Right cardiac atrium (tissue), 5 donors: Measurements from ENCODE around the gene NAIF1. TPM values are rescaled to one million over a fixed set of nuclear protein-coding genes. Genes with fewer than 3 reads are reported as not detected.
"Not testable (repeated sequence)": the region's sequence is repeated elsewhere in the genome, so short reads cannot be mapped to it uniquely, and the experiment has no call there.

Experiments used
- ATAC-seq, 2 donors: fragments of 200-7000 bp; cut with Tn5 transposase; one replicate each; pipeline versions ENCODE4 v1.8.0 to v1.9.1; 2020; ENCODE audit warnings: moderate library complexity in 2 of 2, mild to moderate bottlenecking in 1 of 2
- DNase-seq, 3 donors: peaks; one replicate each; pipeline ENCODE4 v3.0.0-alpha.2; 2020
- H3K27ac ChIP-seq: one replicate; pipeline ENCODE4 v1.5.1; 2013; ENCODE audit warnings: mild to moderate bottlenecking, low read length, control low read depth, moderate library complexity
- H3K27me3 ChIP-seq: one replicate; pipeline ENCODE4 v1.6.1; 2013; ENCODE audit not compliant: control insufficient read depth, insufficient read depth
- H3K4me1 ChIP-seq: one replicate; pipeline ENCODE4 v1.6.1; 2013; ENCODE audit warnings: low read length; ENCODE audit not compliant: control insufficient read depth, insufficient read depth
- H3K4me3 ChIP-seq: one replicate; pipeline ENCODE4 v1.5.1; 2013; ENCODE audit warnings: low read length, control low read depth
- H3K9me3 ChIP-seq: one replicate; pipeline ENCODE4 v1.6.1; 2013; ENCODE audit warnings: low read length; ENCODE audit not compliant: control insufficient read depth
- WGBS: extraction: QIAGEN DNeasy Blood & Tissue Kit; methylation state at CpG from one replicate; pipeline ENCODE4 v1.1.7; 2013; 5-methylcytosine and 5-hydroxymethylcytosine counted together
- intact Hi-C, 4 donors: fragments of 100-400 bp; cut with DNase I; formaldehyde crosslinking; loops; one replicate each; pipeline versions ENCODE4 v1.11.0 to v1.14.0; 2022 to 2023
- long read RNA-seq, 4 donors: library from polyadenylated mRNA; unstranded; transcript quantifications; one replicate each; pipeline ENCODE4 v2.0.0, GENCODE V29; 2020 to 2021
- polyA plus RNA-seq: library from polyadenylated mRNA; stranded (reverse); fragments of 200-250 nt; gene quantifications from one replicate; pipeline ENCODE4 v1.2.3, GENCODE V29; 2013
- total RNA-seq, 4 donors: library from RNA; stranded (reverse); fragmentation: NEBNext Ultra II Directional; extraction: Animal tissue kit (Norgen Biotek cat#: 25700); gene quantifications; one replicate each; pipeline ENCODE4 v1.2.1, GENCODE V29; 2021
- donor health status: healthy with polysubstance abuse.
- donor health status: DM: no; HTN: yes; CAD: no.
- donor health status: DM: no; HTN: no; CAD: no.
- donor health status: DM: no; HTN: yes; CAD: no; lungs with severe emphysema.
- donor health status: DM: yes; HTN: yes; CAD: no.

The NAIF1 gene
- total RNA-seq: 1 to 10 TPM; 6.1 to 8.7 (median 6.4) TPM
- polyA plus RNA-seq: 5.0 TPM
- long read RNA-seq, donor 1, partial matches to known transcripts: 0 of 15 reads
- long read RNA-seq, donor 1, other reads (novel, unspliced or antisense): 10 of 15 reads
- long read RNA-seq, donor 2, partial matches to known transcripts: 0 of 6 reads
- long read RNA-seq, donor 2, other reads (novel, unspliced or antisense): 4 of 6 reads
- long read RNA-seq, donor 3, partial matches to known transcripts: 0 of 10 reads
- long read RNA-seq, donor 3, other reads (novel, unspliced or antisense): 6 of 10 reads
- long read RNA-seq, donor 4, partial matches to known transcripts: 0 of 6 reads
- long read RNA-seq, donor 4, other reads (novel, unspliced or antisense): 3 of 6 reads

- Histone ChIP-seq H3K4me1 (peaks cover 13% of the 10 kb centered on the region), H3K4me3 (peak within 1 kb of the TSS; percentile 91), H3K27ac (peak within 1 kb of the TSS; percentile 99), H3K9me3 (no peaks in the 10 kb centered on the region), H3K27me3 (no peaks in the 10 kb centered on the region)
- ATAC-seq: peak; percentile 86 to 88
- peak; percentile 97 to 98 (median 98) for DNase-seq
- intact Hi-C loops: no loop called here
- 36% methylated on average over 54 of the region's 54 CpGs for WGBS
These were observed at the start of gene NAIF1 for GRCh38 chr9:128066713-128067644. Gene NAIF1 (minus strand): TSS chr9:128067320. CDS start chr9:128067101, 219 bp downstream.

GRCh38 chr9:128116104-128117083 lies 49.3 kb upstream of the NAIF1 start:
- Histone ChIP-seq H3K4me1 (no peaks in the 10 kb centered on the region), H3K27ac (no peak overlapping the region), H3K9me3 (no peaks in the 10 kb centered on the region), H3K27me3 (no peaks in the 10 kb centered on the region), H3K4me3 (no peak overlapping the region)
- peak in 1 of 3 donors; percentile 44 for DNase-seq
- 88% methylated on average over 16 of the region's 16 CpGs for WGBS
- intact Hi-C loops: loop anchor here (5.0 to 10.0 kb wide), 3 partner anchors 79 to 174 kb away; no protein-coding TSS in a partner anchor
- ATAC-seq: no peak

GRCh38 chr9:128115187-128116103 lies 48.3 kb upstream of the NAIF1 start:
- ATAC-seq: no peak
- Histone ChIP-seq H3K27me3 (no peaks in the 10 kb centered on the region), H3K9me3 (no peaks in the 10 kb centered on the region), H3K27ac (no peak overlapping the region), H3K4me3 (no peak overlapping the region), H3K4me1 (no peaks in the 10 kb centered on the region)
- intact Hi-C loops: loop anchor here (5.0 to 10.0 kb wide), 3 partner anchors 78 to 173 kb away; no protein-coding TSS in a partner anchor
- peak in 2 of 3 donors; percentile 14 to 44 for DNase-seq
- 87% methylated on average over 26 of the region's 26 CpGs for WGBS

- H3K9me3 ChIP-seq: no peaks in the 10 kb centered on the region
- H3K4me1 ChIP-seq: no peaks in the 10 kb centered on the region
- intact Hi-C loops: loop anchor here (5.0 to 10.0 kb wide), 3 partner anchors 77 to 172 kb away; no protein-coding TSS in a partner anchor
- H3K27me3 ChIP-seq: no peaks in the 10 kb centered on the region
- no peak overlapping the region for H3K4me3 ChIP-seq
- ATAC-seq (no peak), DNase-seq (peak in 2 of 3 donors; percentile 16 to 60)
- WGBS: 82% methylated on average over 29 of the region's 29 CpGs
- no peak overlapping the region for H3K27ac ChIP-seq
These were observed 47.4 kb upstream of the NAIF1 start for GRCh38 chr9:128114326-128115186.

- ATAC-seq: no peak
- intact Hi-C loops: loop anchor here in 2 of 4 donors (10.0 kb wide), 1 partner anchor 169 kb away; no protein-coding TSS in a partner anchor
- 92% methylated on average over 12 of the region's 12 CpGs for WGBS
- peak in 2 of 3 donors; percentile 13 to 41 for DNase-seq
- Histone ChIP-seq H3K9me3 (no peaks in the 10 kb centered on the region), H3K4me1 (no peaks in the 10 kb centered on the region), H3K4me3 (no peak overlapping the region), H3K27ac (no peak overlapping the region), H3K27me3 (no peaks in the 10 kb centered on the region)
These were observed 46.6 kb upstream of the NAIF1 start for GRCh38 chr9:128113526-128114325.

GRCh38 chr9:128111726-128112125 lies 44.6 kb upstream of the NAIF1 start:
- intact Hi-C loops: loop anchor here in 2 of 4 donors (10.0 kb wide), 1 partner anchor 167 kb away; no protein-coding TSS in a partner anchor
- not testable (repeated sequence) for H3K4me3 ChIP-seq, ATAC-seq, H3K27me3 ChIP-seq, H3K27ac ChIP-seq, H3K9me3 ChIP-seq, H3K4me1 ChIP-seq
- WGBS: 85% methylated on average over 12 of the region's 12 CpGs
- peak in 1 of 3 donors; percentile 7 for DNase-seq

GRCh38 chr9:128109050-128109709 lies 42.1 kb upstream of the NAIF1 start:
- no peak overlapping the region for H3K27ac ChIP-seq
- WGBS: 61% methylated on average over 20 of the region's 20 CpGs

More at GRCh38 chr9:128109050-128109709, 42.1 kb upstream of the NAIF1 start:
- DNase-seq (peak in 2 of 3 donors; percentile 47 to 48), ATAC-seq (peak; percentile 10 to 17)
- H3K4me1 ChIP-seq: no peaks in the 10 kb centered on the region
- intact Hi-C loops: no loop called here
- H3K27me3 ChIP-seq: no peaks in the 10 kb centered on the region
- no peak overlapping the region for H3K4me3 ChIP-seq
- no peaks in the 10 kb centered on the region for H3K9me3 ChIP-seq
